Activated T-helper 1 cell treated with anti-CD3 and anti-CD28 coated beads, Interleukin-12 subunit alpha, Interleukin-12 subunit beta, Interleukin-2, Interleukin-4 antibody, amounts not matched to agents 30 ng/mL and 10 ng/mL and 1 ng/mL, durations not matched to agents 14 hours and 24 hours and 36 hours (primary cell): ENCODE results near the gene AJAP1. TPM values are rescaled to one million over a fixed set of nuclear protein-coding genes. Genes with fewer than 3 reads are reported as not detected.

Experiments
- DNase-seq: peaks from one replicate; pipeline ENCODE4 v3.0.0; 2021; ENCODE audit warnings: low spot score
- H3K27ac Mint-ChIP-seq: one replicate; pipeline ENCODE4 v1.8.0; 2021; ENCODE audit warnings: mild to moderate bottlenecking, mixed read lengths
- H3K27me3 Mint-ChIP-seq: one replicate; pipeline ENCODE4 v1.8.0; 2022; ENCODE audit warnings: mild to moderate bottlenecking, moderate library complexity, mixed read lengths; ENCODE audit not compliant: insufficient read depth
- H3K36me3 Mint-ChIP-seq: one replicate; pipeline ENCODE4 v1.8.0; 2021; ENCODE audit warnings: low read depth, mixed read lengths
- H3K4me1 Mint-ChIP-seq: one replicate; pipeline ENCODE4 v1.8.0; 2021; ENCODE audit warnings: low read depth, mixed read lengths
- H3K4me3 Mint-ChIP-seq: one replicate; pipeline ENCODE4 v1.8.0; 2021; ENCODE audit warnings: mild to moderate bottlenecking, moderate library complexity, mixed read lengths
- H3K9me3 Mint-ChIP-seq: one replicate; pipeline ENCODE4 v1.8.0; 2021; ENCODE audit warnings: mixed read lengths
- intact Hi-C: fragments of 100-400 bp; cut with micrococcal nuclease; formaldehyde crosslinking; loops from one replicate; pipeline ENCODE4 v1.15.1; 2024
- total RNA-seq: library from RNA; stranded (reverse); gene quantifications from 2 replicates; pipeline ENCODE4 v1.2.3, GENCODE V29; 2022

Gene AJAP1
- total RNA-seq, 1 donor from 2014 or later = not detected

DNA sequence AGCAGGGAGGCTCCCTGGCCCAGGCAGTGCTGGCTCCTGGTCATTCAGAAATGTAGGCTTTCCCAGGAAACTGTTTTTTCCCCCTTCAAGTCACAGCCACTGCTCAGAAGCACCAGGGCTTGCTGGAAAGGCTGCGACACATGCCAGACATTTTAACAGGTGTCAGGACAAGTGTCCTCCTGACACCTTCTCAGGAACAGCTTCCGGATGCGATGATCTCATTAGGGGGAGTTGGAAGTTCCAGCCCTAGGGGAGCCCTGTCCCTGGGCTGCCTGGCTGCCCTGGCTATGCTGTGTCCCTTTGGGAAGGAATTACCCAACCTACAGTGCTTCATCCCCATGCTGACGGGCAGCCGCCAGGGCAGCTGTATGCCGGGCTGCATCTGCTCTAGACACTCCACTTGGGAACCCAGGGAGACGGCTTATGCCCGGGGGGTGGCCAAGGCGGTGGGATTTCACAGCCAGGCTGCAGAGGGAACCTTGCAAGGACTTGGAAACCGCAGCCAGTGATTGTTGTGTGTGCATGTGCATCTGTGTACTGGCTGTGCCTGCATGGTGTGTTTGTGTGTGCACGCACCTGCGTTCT is 41.8 kb downstream of the AJAP1 start:
- Mint-ChIP-seq H3K27me3 (no peaks in the 10 kb centered on the region), H3K4me3 (no peak overlapping the region), H3K9me3 (no peaks in the 10 kb centered on the region), H3K4me1 (no peaks in the 10 kb centered on the region), H3K27ac (no peak overlapping the region), H3K36me3 (no peaks in the 10 kb centered on the region)
- DNase-seq = no peak
- intact Hi-C loops = no loop called here

DNA sequence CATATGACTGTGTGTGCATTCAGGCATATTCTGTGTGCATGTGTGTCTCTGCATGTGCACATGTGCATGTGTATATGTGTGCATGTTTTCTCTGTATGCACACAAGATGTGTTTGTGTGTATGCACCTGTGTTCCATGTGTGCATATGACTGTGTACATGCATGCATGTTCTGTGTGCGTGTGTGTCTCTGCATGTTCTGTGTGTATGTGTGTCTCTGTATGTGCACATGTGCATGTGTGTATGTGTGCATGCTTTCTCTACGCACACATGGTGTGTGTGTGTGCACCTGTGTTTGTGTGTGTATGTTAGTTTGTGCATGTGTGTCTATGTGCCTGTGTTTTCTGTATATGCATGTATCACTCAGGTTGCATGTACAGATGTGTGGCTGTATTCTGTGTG is 42.3 kb downstream of the AJAP1 start:
- no peak for DNase-seq
- intact Hi-C loops = no loop called here
- no peaks in the 10 kb centered on the region for H3K27me3 Mint-ChIP-seq
- H3K4me3 Mint-ChIP-seq = no peak overlapping the region
- no peak overlapping the region for H3K27ac Mint-ChIP-seq
- H3K9me3 Mint-ChIP-seq = no peaks in the 10 kb centered on the region
- no peaks in the 10 kb centered on the region for H3K4me1 Mint-ChIP-seq
- no peaks in the 10 kb centered on the region for H3K36me3 Mint-ChIP-seq

DNA sequence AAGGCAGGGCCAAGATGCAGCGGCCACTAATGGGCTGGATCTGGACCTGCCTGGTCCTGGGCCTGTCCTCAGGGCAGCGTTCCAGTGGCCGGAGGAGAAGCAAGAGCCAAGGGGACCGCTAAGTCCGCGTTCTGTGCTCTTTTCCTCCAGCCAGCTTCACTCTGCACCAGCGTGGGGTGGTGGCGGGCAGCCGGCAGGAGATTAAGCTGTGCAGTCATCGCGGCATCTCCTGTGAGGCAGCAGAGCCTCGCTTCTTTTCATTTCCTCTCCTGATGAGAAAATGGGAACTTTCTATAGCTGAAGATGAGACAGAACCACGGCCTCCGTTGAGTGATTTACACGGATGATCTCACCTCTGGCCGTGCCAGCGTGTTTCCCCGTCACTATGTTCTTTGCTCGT is 43.4 kb downstream of the AJAP1 start:
- Mint-ChIP-seq H3K27ac (no peak overlapping the region), H3K4me1 (no peaks in the 10 kb centered on the region), H3K27me3 (no peaks in the 10 kb centered on the region), H3K36me3 (no peaks in the 10 kb centered on the region), H3K4me3 (no peak overlapping the region), H3K9me3 (no peaks in the 10 kb centered on the region)
- DNase-seq = no peak
- intact Hi-C loops = no loop called here

DNA sequence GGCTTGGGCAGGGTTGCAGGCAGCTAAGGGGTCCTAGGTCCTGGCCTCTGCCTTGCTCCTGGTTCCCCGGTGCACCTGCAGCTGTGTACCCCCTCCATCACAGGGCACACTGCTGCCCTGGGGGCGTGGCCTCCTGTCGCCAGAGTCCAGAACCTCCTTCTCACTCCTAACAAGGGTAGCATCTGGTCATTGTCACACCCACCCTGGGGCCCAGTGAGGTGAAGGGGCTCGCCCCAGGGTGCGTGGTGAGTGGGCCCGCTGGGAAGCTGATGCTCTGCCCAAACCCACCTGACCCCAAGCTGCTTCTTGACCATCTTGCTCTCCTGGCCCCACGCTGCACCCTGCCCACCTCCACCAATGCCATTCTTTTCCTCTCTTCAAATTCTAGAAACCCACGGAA is 44.5 kb downstream of the AJAP1 start:
- no peak for DNase-seq

DNA sequence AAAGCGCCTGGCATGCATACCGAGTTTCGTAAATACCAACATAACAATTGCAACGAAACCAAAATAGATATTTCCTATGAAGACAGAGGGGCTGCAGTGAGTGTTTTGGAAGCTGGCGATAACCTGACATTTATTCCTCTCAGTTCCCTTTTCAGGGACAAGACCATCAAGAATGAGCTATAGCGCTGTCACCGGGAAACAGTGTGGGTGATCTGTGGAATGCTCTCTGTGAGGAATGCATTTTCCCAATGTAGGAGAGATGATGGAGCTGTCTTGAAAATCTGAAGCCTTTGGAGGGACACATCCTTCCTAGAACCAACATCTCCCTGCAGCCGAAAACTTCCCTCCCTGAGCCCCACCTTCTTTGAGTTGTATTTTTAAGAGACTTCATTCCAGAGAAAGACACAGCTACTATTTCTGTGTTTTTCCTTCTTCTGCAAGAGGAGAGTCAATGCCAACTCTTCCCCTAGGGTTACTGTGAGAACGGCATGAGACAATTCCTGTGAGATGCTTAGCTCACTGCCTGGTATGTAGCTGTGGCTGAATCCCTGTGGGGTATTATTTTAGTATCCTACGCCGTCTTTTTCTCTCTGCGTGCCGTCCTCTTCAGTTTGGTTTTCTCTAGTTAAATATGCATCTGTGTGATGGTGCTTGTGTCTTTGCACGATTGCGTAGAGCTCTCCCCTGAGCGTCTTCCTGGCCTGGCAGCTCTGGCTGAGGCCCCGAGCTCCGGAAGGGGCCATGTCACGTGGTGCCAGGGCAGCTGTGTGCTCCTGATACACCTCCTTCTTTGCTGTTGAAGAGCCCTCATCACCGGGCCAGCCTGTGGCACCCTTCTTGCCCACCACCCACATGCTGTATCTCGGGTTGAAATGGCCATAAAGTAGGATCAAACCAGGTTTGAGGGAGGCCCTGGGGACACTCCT is 45.2 kb downstream of the AJAP1 start:
- intact Hi-C loops = no loop called here
- DNase-seq = no peak
- H3K4me3 Mint-ChIP-seq = no peak overlapping the region
- H3K27me3 Mint-ChIP-seq = no peaks in the 10 kb centered on the region
- H3K4me1 Mint-ChIP-seq = no peaks in the 10 kb centered on the region
- H3K36me3 Mint-ChIP-seq = no peaks in the 10 kb centered on the region
- no peak overlapping the region for H3K27ac Mint-ChIP-seq
- H3K9me3 Mint-ChIP-seq = no peaks in the 10 kb centered on the region

More for the DNA sequence above, 44.5 kb downstream of the AJAP1 start:
- intact Hi-C loops = no loop called here
- Mint-ChIP-seq H3K27me3 (no peaks in the 10 kb centered on the region), H3K36me3 (no peaks in the 10 kb centered on the region), H3K4me1 (no peaks in the 10 kb centered on the region), H3K4me3 (no peak overlapping the region), H3K27ac (no peak overlapping the region), H3K9me3 (no peaks in the 10 kb centered on the region)

DNA sequence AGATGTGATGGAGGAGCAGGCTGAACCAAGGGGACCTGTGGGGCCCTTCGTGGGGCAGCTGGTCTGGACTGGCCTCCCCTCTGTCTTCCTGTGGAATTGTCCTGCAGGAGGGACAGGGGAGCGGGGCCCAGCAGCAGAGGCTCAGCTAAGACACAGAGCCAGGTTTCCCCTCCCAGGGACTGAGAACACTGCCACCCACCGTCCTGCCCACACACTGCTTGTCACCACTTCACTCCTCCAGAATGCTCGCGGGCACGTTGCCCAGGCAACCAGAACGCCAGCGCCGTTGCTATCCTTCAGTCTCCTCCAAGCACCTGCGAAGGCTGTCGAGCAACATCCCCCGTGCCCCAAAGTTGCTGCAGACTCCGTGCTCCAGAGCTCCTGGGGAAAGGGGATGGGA is 46.4 kb downstream of the AJAP1 start:
- no peak for DNase-seq
- no peaks in the 10 kb centered on the region for H3K9me3 Mint-ChIP-seq
- no peaks in the 10 kb centered on the region for H3K27me3 Mint-ChIP-seq
- no peak overlapping the region for H3K4me3 Mint-ChIP-seq
- intact Hi-C loops = no loop called here
- no peaks in the 10 kb centered on the region for H3K36me3 Mint-ChIP-seq
- no peak overlapping the region for H3K27ac Mint-ChIP-seq
- no peaks in the 10 kb centered on the region for H3K4me1 Mint-ChIP-seq

DNA sequence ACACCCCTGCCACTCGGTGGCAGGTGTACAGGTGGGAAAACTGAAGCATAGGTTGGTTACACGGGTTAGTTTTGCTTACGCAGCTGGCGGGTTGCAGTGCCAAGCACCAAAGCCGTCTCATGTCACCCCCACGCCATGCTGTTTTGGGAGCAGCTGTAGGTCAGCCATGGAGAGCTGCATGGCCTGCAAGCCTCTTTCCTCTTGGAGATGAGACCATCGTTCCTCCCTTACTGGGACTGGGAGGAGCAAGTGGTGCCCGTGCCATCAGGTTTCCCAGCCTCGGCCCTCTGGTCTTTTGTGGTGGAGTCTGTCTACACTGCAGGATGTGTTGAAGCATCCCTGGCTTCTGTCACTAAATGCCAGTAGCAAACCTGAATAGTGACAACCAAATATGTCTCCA is 46.9 kb downstream of the AJAP1 start:
- Mint-ChIP-seq H3K27me3 (no peaks in the 10 kb centered on the region), H3K27ac (no peak overlapping the region), H3K4me3 (no peak overlapping the region), H3K4me1 (no peaks in the 10 kb centered on the region), H3K36me3 (no peaks in the 10 kb centered on the region), H3K9me3 (no peaks in the 10 kb centered on the region)
- no peak for DNase-seq
- intact Hi-C loops = no loop called here

DNA sequence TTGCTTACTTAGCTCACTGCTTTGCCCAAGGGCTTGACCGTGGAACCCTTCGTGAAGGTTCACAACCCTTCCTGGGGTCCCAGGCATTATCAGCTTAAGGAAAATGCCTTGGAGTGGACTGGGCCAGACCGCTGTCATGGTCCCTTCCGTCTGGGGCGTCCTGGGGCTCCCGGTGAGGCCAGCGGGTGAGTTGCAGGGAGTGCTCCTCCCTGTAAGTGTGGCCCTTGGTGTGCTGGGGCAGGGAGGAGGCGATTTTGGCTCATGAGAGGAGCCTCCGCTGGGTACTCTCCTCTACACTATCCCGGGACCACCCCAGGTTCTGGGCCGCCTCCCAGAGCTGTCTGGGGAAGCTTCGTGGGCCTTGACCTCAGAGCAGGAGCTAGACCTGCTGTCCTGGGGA is 48.1 kb downstream of the AJAP1 start:
- Mint-ChIP-seq H3K27me3 (no peaks in the 10 kb centered on the region), H3K9me3 (no peaks in the 10 kb centered on the region), H3K36me3 (no peaks in the 10 kb centered on the region), H3K4me1 (no peaks in the 10 kb centered on the region), H3K27ac (no peak overlapping the region), H3K4me3 (no peak overlapping the region)
- intact Hi-C loops = no loop called here
- no peak for DNase-seq

DNA sequence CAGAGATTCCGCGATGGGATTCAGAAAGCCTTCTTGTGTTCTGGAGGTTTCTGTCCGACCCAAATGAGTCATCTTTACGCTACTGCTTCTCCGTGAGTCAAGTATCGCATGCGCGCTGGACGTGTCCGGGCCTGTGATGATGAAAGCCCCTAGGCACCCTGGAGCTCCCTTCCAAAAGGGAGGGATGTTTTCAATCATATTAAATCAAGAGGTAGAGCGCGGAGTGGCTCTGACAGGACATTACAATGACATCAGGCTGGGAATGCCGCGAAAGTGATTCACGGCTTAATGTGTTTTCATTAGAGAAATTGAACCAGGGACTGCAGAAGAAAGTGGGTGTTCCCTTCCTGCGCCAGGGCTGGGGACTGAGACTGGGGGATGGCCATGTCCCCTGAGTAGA is 48.5 kb downstream of the AJAP1 start:
- no peaks in the 10 kb centered on the region for H3K36me3 Mint-ChIP-seq
- no peak for DNase-seq
- H3K4me1 Mint-ChIP-seq = no peaks in the 10 kb centered on the region
- H3K4me3 Mint-ChIP-seq = no peak overlapping the region
- intact Hi-C loops = no loop called here
- H3K27me3 Mint-ChIP-seq = no peaks in the 10 kb centered on the region
- no peaks in the 10 kb centered on the region for H3K9me3 Mint-ChIP-seq
- H3K27ac Mint-ChIP-seq = no peak overlapping the region

DNA sequence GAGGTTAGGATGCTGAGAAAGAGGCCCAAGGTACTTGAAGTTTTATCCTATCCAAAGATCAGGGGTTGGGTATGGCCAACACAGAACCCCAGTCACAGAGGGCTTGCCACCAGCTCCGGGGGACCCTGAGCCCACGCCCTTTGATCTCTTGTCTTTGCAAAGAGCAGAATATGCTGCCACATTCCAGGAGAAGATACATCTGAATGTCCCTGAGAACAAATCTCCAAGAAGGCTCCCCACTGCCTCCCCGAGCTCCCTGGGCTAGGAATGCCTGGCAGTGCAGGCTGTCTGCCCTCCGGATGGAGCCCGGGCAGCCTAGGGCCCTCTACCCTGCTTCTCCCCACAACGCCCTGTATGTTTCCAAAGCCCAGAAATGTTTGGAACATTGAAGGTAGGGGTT is 49.2 kb downstream of the AJAP1 start:
- intact Hi-C loops = no loop called here
- Mint-ChIP-seq H3K4me3 (no peak overlapping the region), H3K27ac (no peak overlapping the region), H3K4me1 (no peaks in the 10 kb centered on the region), H3K9me3 (no peaks in the 10 kb centered on the region), H3K27me3 (no peaks in the 10 kb centered on the region), H3K36me3 (no peaks in the 10 kb centered on the region)
- DNase-seq = no peak

DNA sequence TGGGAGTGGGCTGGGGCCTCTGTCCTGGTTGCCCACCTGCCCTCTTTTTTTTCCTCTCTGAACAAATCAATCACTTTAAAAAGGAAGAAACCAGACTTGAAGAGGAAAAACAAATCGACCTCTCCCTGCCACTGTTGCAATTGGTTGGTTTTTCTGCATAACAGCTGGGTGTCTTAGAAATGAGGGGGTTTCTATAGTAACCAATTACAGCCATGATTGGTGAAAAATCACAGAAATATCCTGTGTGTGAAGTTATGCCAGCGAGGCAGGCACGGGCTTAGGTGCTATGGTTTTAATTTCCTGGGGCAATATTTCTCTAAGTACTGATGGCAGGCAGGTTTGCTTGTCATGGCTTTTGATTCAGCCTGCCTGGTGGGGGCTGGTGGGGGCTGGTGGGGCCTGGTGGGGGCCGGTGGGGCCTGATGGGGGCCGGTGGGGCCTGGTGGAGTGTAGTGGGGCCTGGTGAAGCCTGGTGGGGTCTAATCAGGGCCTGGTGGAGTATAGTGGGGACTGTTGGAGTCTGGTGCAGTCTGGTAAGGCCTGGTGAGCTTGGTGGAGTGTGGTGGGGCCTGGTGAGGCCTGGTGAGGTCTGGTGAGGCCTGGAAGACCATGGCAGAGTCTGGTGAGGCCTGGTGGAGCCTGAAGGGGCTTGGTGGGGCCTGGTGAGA is 54.6 kb downstream of the AJAP1 start:
- H3K4me1 Mint-ChIP-seq = no peaks in the 10 kb centered on the region
- H3K9me3 Mint-ChIP-seq = no peaks in the 10 kb centered on the region
- no peak for DNase-seq
- no peak overlapping the region for H3K4me3 Mint-ChIP-seq
- H3K27me3 Mint-ChIP-seq = peaks cover 5% of the 10 kb centered on the region
- intact Hi-C loops = no loop called here
- H3K36me3 Mint-ChIP-seq = no peaks in the 10 kb centered on the region
- no peak overlapping the region for H3K27ac Mint-ChIP-seq

DNA sequence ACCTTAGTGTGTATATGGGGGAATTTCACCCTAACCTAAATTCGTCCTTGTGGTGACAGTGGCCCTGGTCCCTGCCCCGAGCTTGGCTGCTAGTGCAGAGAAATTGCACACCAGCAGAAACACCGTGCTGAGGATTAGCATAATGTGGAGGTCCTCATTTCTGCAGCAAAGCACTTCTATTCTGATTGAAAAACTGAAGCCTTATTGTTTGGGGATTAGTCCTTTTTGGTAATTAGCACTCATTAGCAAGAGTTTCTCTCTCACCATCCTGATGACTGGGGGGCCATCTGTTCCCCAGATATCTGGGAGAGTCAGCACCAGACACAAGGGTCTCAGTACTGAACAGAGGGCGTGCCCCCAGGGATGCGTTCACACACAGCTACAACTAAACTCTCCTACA is 55.2 kb downstream of the AJAP1 start:
- Mint-ChIP-seq H3K27me3 (peaks cover 5% of the 10 kb centered on the region), H3K4me1 (no peaks in the 10 kb centered on the region), H3K27ac (no peak overlapping the region), H3K9me3 (no peaks in the 10 kb centered on the region), H3K4me3 (no peak overlapping the region), H3K36me3 (no peaks in the 10 kb centered on the region)
- intact Hi-C loops = no loop called here
- DNase-seq = no peak
